CD14-positive monocyte (primary cell): Measurements from ENCODE around the gene RNF5. TPM values are rescaled to one million over a fixed set of nuclear protein-coding genes. Genes with fewer than 3 reads are reported as not detected.
A peak's percentile ranks its signal among the peaks of the same experiment; 100 is the strongest.

Experiments
- DNase-seq, 3 donors: peaks; one replicate each; pipeline ENCODE4 v3.0.0-alpha.2; 2011 to 2022
- H2AFZ ChIP-seq: 2 replicates; pipeline ENCODE4 v1.6.0; 2012; ENCODE audit warnings: mild to moderate bottlenecking, low read depth, low read length, inconsistent platforms; ENCODE audit not compliant: insufficient read depth, poor library complexity, severe bottlenecking
- H3K27ac ChIP-seq, 2 donors: 1 replicate in 1 of 2; 2 replicates in 1 of 2; pipeline ENCODE4 v1.5.1; 2012 to 2013; ENCODE audit warnings: low read length in 2 of 2, control low read depth in 1 of 2, inconsistent platforms in 1 of 2, low read depth in 1 of 2, mild to moderate bottlenecking in 1 of 2
- H3K27me3 ChIP-seq, 2 donors: one replicate each; pipeline versions ENCODE4 v1.6.0 to v1.6.1; 2011 to 2013; ENCODE audit warnings: low read length in 2 of 2; ENCODE audit not compliant: control insufficient read depth in 2 of 2, insufficient read depth in 2 of 2
- H3K36me3 ChIP-seq, 2 donors: replicated peaks in 1 of 2; 1 replicate in 1 of 2; 2 replicates in 1 of 2; pipeline versions ENCODE4 v1.5.1 to v1.6.1; 2012 to 2013; ENCODE audit warnings: low read length in 2 of 2, control low read depth in 1 of 2, inconsistent platforms in 1 of 2, mild to moderate bottlenecking in 1 of 2; ENCODE audit not compliant: insufficient read depth in 2 of 2, control insufficient read depth in 1 of 2
- H3K4me1 ChIP-seq, 2 donors: 1 replicate in 1 of 2; 2 replicates in 1 of 2; pipeline versions ENCODE4 v1.5.1 to v1.6.1; 2012 to 2013; ENCODE audit warnings: low read length in 2 of 2, control low read depth in 1 of 2, inconsistent platforms in 1 of 2, mild to moderate bottlenecking in 1 of 2, moderate library complexity in 1 of 2; ENCODE audit not compliant: insufficient read depth in 2 of 2, control insufficient read depth in 1 of 2
- H3K4me2 ChIP-seq: replicated peaks from 2 replicates; pipeline ENCODE3; 2012; ENCODE audit warnings: low read length, moderate library complexity, mild to moderate bottlenecking; ENCODE audit not compliant: poor library complexity, severe bottlenecking; ENCODE audit errors: extremely low read depth
- H3K4me3 ChIP-seq, 3 experiments: fragments of 200-600 bp in 1 of 3; sonication (generic) in 1 of 3; replicated peaks in 1 of 3; 1 replicate in 2 of 3; 2 replicates in 1 of 3; pipeline ENCODE4 v1.5.1; 2011 to 2013; ENCODE audit warnings: low read length in 3 of 3, mild to moderate bottlenecking in 3 of 3, control low read depth in 2 of 3, low read depth in 2 of 3, inconsistent platforms in 1 of 3, moderate library complexity in 1 of 3
- H3K79me2 ChIP-seq: 2 replicates; pipeline ENCODE4 v1.6.0; 2012; ENCODE audit warnings: mild to moderate bottlenecking, control low read depth, inconsistent platforms, low read length, moderate library complexity; ENCODE audit not compliant: insufficient read depth
- H3K9ac ChIP-seq: 2 replicates; pipeline ENCODE4 v1.6.0; 2017; ENCODE audit warnings: low read length, mild to moderate bottlenecking; ENCODE audit not compliant: insufficient read depth, poor library complexity, severe bottlenecking
- H3K9me3 ChIP-seq, 2 donors: replicated peaks in 1 of 2; 1 replicate in 1 of 2; 2 replicates in 1 of 2; pipeline versions ENCODE4 v1.5.1 to v1.6.1; 2012 to 2013; ENCODE audit warnings: low read length in 2 of 2, control low read depth in 1 of 2; ENCODE audit not compliant: control insufficient read depth in 1 of 2, insufficient read depth in 1 of 2
- H4K20me1 ChIP-seq: 2 replicates; pipeline ENCODE4 v1.6.0; 2012; ENCODE audit warnings: mild to moderate bottlenecking, low read length, control low read depth, moderate library complexity; ENCODE audit not compliant: insufficient read depth
- H3K27ac Mint-ChIP-seq, 7 donors: one replicate each; pipeline ENCODE4 v1.8.0; 2020; ENCODE audit warnings: mild to moderate bottlenecking in 7 of 7, mixed read lengths in 7 of 7, moderate library complexity in 6 of 7, inconsistent platforms in 2 of 7
- H3K27me3 Mint-ChIP-seq, 3 donors: one replicate each; pipeline ENCODE4 v1.8.0; 2021 to 2022; ENCODE audit warnings: low read depth in 3 of 3, mild to moderate bottlenecking in 3 of 3, mixed read lengths in 3 of 3, moderate library complexity in 3 of 3, inconsistent platforms in 1 of 3
- H3K36me3 Mint-ChIP-seq, 2 donors: one replicate each; pipeline ENCODE4 v1.8.0; 2020; ENCODE audit warnings: mixed read lengths in 2 of 2, inconsistent platforms in 1 of 2, mild to moderate bottlenecking in 1 of 2
- H3K4me1 Mint-ChIP-seq: one replicate; pipeline ENCODE4 v1.8.0; 2020; ENCODE audit warnings: mild to moderate bottlenecking, mixed read lengths
- H3K4me3 Mint-ChIP-seq, 2 donors: one replicate each; pipeline ENCODE4 v1.8.0; 2020; ENCODE audit warnings: mild to moderate bottlenecking in 2 of 2, mixed read lengths in 2 of 2, moderate library complexity in 1 of 2
- H3K9me3 Mint-ChIP-seq, 7 donors: one replicate each; pipeline ENCODE4 v1.8.0; 2020 to 2022; ENCODE audit warnings: mixed read lengths in 7 of 7, mild to moderate bottlenecking in 6 of 7, moderate library complexity in 6 of 7, inconsistent platforms in 2 of 7
- CTCF ChIP-seq: fragments of 200-600 bp; IDR thresholded peaks from one replicate; pipeline ENCODE4 v1.8.0; 2022; ENCODE audit warnings: antibody characterized with exemption, mild to moderate bottlenecking
- WGBS: methylation state at CpG from one replicate; pipeline ENCODE4 v1.1.5; 2013; ENCODE audit warnings: missing lambda C conversion rate; ENCODE audit not compliant: insufficient coverage; 5-methylcytosine and 5-hydroxymethylcytosine counted together
- intact Hi-C, 2 donors: fragments of 100-400 bp; cut with micrococcal nuclease; formaldehyde crosslinking; loops; one replicate each; pipeline versions ENCODE4 v1.15.0 to v1.15.1; 2023
- polyA plus RNA-seq, 3 donors: library from polyadenylated mRNA; depleted of rRNA in 1 of 3; unstranded in 2 of 3; stranded (reverse) in 1 of 3; fragments of 300-500 nt in 2 of 3; fragments of >200 nt in 1 of 3; fragmentation: Illumina TruSeq in 2 of 3; gene quantifications; 1 replicate in 2 of 3; 2 replicates in 1 of 3; pipeline ENCODE4 v1.2.3, GENCODE V29; 2012 to 2021

Gene RNF5
- polyA plus RNA-seq, 3 donors, result 62.2 to 108 (median 83.5) TPM

- peak overlapping the region in 1 of 2 donors; percentile 95 for H3K27ac ChIP-seq
- no peak for DNase-seq
- H3K9me3 ChIP-seq, result no peaks in the 10 kb centered on the region
- H3K4me3 ChIP-seq, result peak overlapping the region in 1 of 3 experiments; percentile 98
- intact Hi-C loops, result loop anchor here (2.0 to 5.0 kb wide), 3 partner anchors 16 to 64 kb away; partner anchors contain the start of genes FKBPL (in 2 of the 2) and RNF5 (in 1 of the 2)
- peaks cover 6 to 13% of the 10 kb centered on the region in 2 donors for H3K36me3 Mint-ChIP-seq
- no peaks in the 10 kb centered on the region for H3K27me3 ChIP-seq
- H3K36me3 ChIP-seq, result peaks cover 0 to 7% of the 10 kb centered on the region in 2 donors
- no peak for TF ChIP-seq CTCF
- H3K9me3 Mint-ChIP-seq, result peaks cover 0 to 3% (median 0%) of the 10 kb centered on the region in 7 donors
- peaks cover 0 to 5% (median 2%) of the 10 kb centered on the region in 3 donors for H3K27me3 Mint-ChIP-seq
- H2AFZ ChIP-seq, result no peak overlapping the region
- H3K4me3 Mint-ChIP-seq, result no peak overlapping the region
- no peak overlapping the region for H3K9ac ChIP-seq
- peak overlapping the region; percentile 70 to 100 (median 98) for H3K27ac Mint-ChIP-seq
- no peaks in the 10 kb centered on the region for H4K20me1 ChIP-seq
- H3K4me1 Mint-ChIP-seq, result peaks cover 56% of the 10 kb centered on the region
- 93% methylated on average over 3 of the region's 4 CpGs for WGBS
- H3K79me2 ChIP-seq, result peaks cover 55% of the 10 kb centered on the region
- H3K4me1 ChIP-seq, result peaks cover 53 to 62% of the 10 kb centered on the region in 2 donors
- peak overlapping the region; percentile 83 for H3K4me2 ChIP-seq
Observed at GRCh38 chr6:32194388-32194787, 16.2 kb downstream of the RNF5 start.

GRCh38 chr6:32194825-32195651 is 16.8 kb downstream of the RNF5 start:
- H3K4me1 Mint-ChIP-seq, result peaks cover 56% of the 10 kb centered on the region
- Histone ChIP-seq H2AFZ (no peak overlapping the region), H3K4me2 (peak overlapping the region; percentile 83)

More at GRCh38 chr6:32194825-32195651, 16.8 kb downstream of the RNF5 start:
- Histone ChIP-seq H3K79me2 (peaks cover 48% of the 10 kb centered on the region), H3K9me3 (no peaks in the 10 kb centered on the region), H3K4me1 (peaks cover 53 to 62% of the 10 kb centered on the region in 2 donors), H4K20me1 (no peaks in the 10 kb centered on the region), H3K4me3 (peak overlapping the region; percentile 44 to 98 (median 46)), H3K27me3 (no peaks in the 10 kb centered on the region), H3K27ac (peak overlapping the region; percentile 95 to 98), H3K9ac (peak overlapping the region; percentile 54), H3K36me3 (peaks cover 0 to 7% of the 10 kb centered on the region in 2 donors)
- H3K4me3 Mint-ChIP-seq, result peak overlapping the region; percentile 84 to 90
- WGBS, result 0% methylated on average over 11 of the region's 15 CpGs
- DNase-seq, result peak; percentile 52 to 60 (median 52)
- peaks cover 6 to 13% of the 10 kb centered on the region in 2 donors for H3K36me3 Mint-ChIP-seq
- TF ChIP-seq CTCF, result peak; percentile 74
- peaks cover 0 to 6% (median 2%) of the 10 kb centered on the region in 3 donors for H3K27me3 Mint-ChIP-seq
- H3K27ac Mint-ChIP-seq, result peak overlapping the region; percentile 97 to 100 (median 98)
- intact Hi-C loops, result loop anchor here (1.0 to 5.0 kb wide), 5 partner anchors 16 to 78 kb away; partner anchors contain the start of genes FKBPL (in 2 of the 2) and RNF5 (in 2 of the 2)
- H3K9me3 Mint-ChIP-seq, result peaks cover 0 to 3% (median 0%) of the 10 kb centered on the region in 7 donors
